HEK293T (cell line): ENCODE measurements around the gene RTP2.

Experiments
- BHLHE40 ChIP-seq: fragments of 450-650 bp; IDR thresholded peaks from 2 replicates; pipeline ENCODE4 v1.6.1; 2016; ENCODE audit warnings: mild to moderate bottlenecking, moderate library complexity, borderline replicate concordance
- NFRKB ChIP-seq: fragments of 450-650 bp; IDR thresholded peaks from 2 replicates; pipeline ENCODE4 v1.6.1; 2016; ENCODE audit warnings: mild to moderate bottlenecking, moderate library complexity
- SP1 ChIP-seq: fragments of 450-650 bp; IDR thresholded peaks from 2 replicates; pipeline ENCODE4 v1.6.1; 2017
- SUZ12 ChIP-seq: fragments of 450-650 bp; IDR thresholded peaks from 2 replicates; pipeline ENCODE4 v1.6.1; 2016; ENCODE audit warnings: mild to moderate bottlenecking
- TARDBP ChIP-seq: fragments of 450-650 bp; IDR thresholded peaks from 2 replicates; pipeline ENCODE4 v1.6.1; 2016

- no peak for TF ChIP-seq BHLHE40
- TF ChIP-seq SP1, result no peak
- TF ChIP-seq SUZ12, result no peak
- TF ChIP-seq TARDBP, result no peak
- TF ChIP-seq NFRKB, result no peak
Measured at GRCh38 chr3:187705164-187705563, 2.8 kb upstream of the RTP2 start.
